Measurements from ENCODE around the gene FKBP6. TPM values are rescaled to one million over a fixed set of nuclear protein-coding genes. Genes with fewer than 3 reads are reported as not detected.
"Not testable (repeated sequence)": the region's sequence is repeated elsewhere in the genome, so short reads cannot be mapped to it uniquely, and the experiment has no call there.

The FKBP6 gene
- total RNA-seq, 1 donor from 2014 or later, result not detected

- no peak for TF ChIP-seq CTCF (IDR thresholded peaks at IDR 0.05)
- no peak overlapping the region for H3K4me3 ChIP-seq
- DNase-seq (ENCODE audit: low spot score in 2 of 2), result no peak
- peak overlapping the region; percentile 43 to 53 for H3K27ac ChIP-seq
- no peaks in the 10 kb centered on the region for H3K36me3 ChIP-seq
- intact Hi-C loops (cut with DNase I), result no loop called here
- peaks cover 3 to 5% of the 10 kb centered on the region in 2 donors for H3K4me1 ChIP-seq
- no peaks in the 10 kb centered on the region for H3K9me3 ChIP-seq
- H3K27me3 ChIP-seq, result no peaks in the 10 kb centered on the region
Measured at GRCh38 chr7:73395538-73396503, 67.9 kb downstream of the FKBP6 start.

- H3K36me3 ChIP-seq, result no peaks in the 10 kb centered on the region
- no peaks in the 10 kb centered on the region for H3K27me3 ChIP-seq
- no peaks in the 10 kb centered on the region for H3K9me3 ChIP-seq
- H3K27ac ChIP-seq, result peak overlapping the region; percentile 57 to 71
- no peak for TF ChIP-seq CTCF (IDR thresholded peaks at IDR 0.05)
- H3K4me1 ChIP-seq, result peaks cover 3 to 5% of the 10 kb centered on the region in 2 donors
- H3K4me3 ChIP-seq, result peak overlapping the region in 1 of 2 donors; percentile 50
- peak in 1 of 2 donors; percentile 68 for DNase-seq (ENCODE audit: low spot score in 2 of 2)
- intact Hi-C loops (cut with DNase I), result no loop called here
Measured at GRCh38 chr7:73397521-73398281, 69.7 kb downstream of the FKBP6 start.

- H3K4me1 ChIP-seq; H3K9me3 ChIP-seq; intact Hi-C loops (cut with DNase I); H3K27me3 ChIP-seq; H3K36me3 ChIP-seq: not testable (repeated sequence)
- Histone ChIP-seq H3K4me3 (peak overlapping the region in 1 of 2 donors; percentile 26), H3K27ac (peak overlapping the region in 1 of 2 donors; percentile 38)
- peak in 1 of 2 donors; percentile 87 for DNase-seq (ENCODE audit: low spot score in 2 of 2)
Measured at GRCh38 chr7:73399185-73400050, 71.5 kb downstream of the FKBP6 start.

- intact Hi-C loops (cut with DNase I); H3K36me3 ChIP-seq; H3K27ac ChIP-seq; H3K27me3 ChIP-seq; H3K9me3 ChIP-seq; H3K4me3 ChIP-seq; DNase-seq (ENCODE audit: low spot score in 2 of 2); H3K4me1 ChIP-seq: not testable (repeated sequence)
Measured at GRCh38 chr7:73404860-73405259, 76.9 kb downstream of the FKBP6 start.

Other genes starting within 250 kb of the FKBP6 start
- gene SPDYE9, start 242.1 kb upstream of the FKBP6 start, total RNA-seq, result not detected
- 9.8 TPM for gene NSUN5, start 19.3 kb upstream of the FKBP6 start, total RNA-seq
- gene TRIM50, start 79 bp upstream of the FKBP6 start, total RNA-seq, result not detected
- 0.43 TPM for gene FZD9, start 105.6 kb downstream of the FKBP6 start, total RNA-seq
- gene BAZ1B, start 194.1 kb downstream of the FKBP6 start, total RNA-seq, result 28.1 TPM
- gene BCL7B, start 229.5 kb downstream of the FKBP6 start, total RNA-seq, result 130 TPM